Esophagus muscularis mucosa (tissue), 3 donors: ENCODE measurements around the gene CREB3L2.

Experiments
- CTCF ChIP-seq, 3 experiments: fragments of 200-600 bp in 2 of 3; fragments of 450-650 bp in 1 of 3; sonication (generic) in 2 of 3; IDR thresholded peaks; one replicate each; pipeline ENCODE4 v1.5.1; 2017 to 2019; ENCODE audit warnings: antibody characterized with exemption in 3 of 3, mild to moderate bottlenecking in 2 of 3, moderate library complexity in 1 of 3
- POLR2A ChIP-seq: fragments of 450-650 bp; IDR thresholded peaks from one replicate; pipeline ENCODE4 v1.6.1; 2017; ENCODE audit warnings: antibody characterized with exemption, moderate library complexity, mild to moderate bottlenecking, low read depth

GRCh38 chr7:137875746-137876145 lies 126.1 kb downstream of the CREB3L2 start:
- TF ChIP-seq CTCF (IDR thresholded peaks at IDR 0.05) (no peak), POLR2A (no peak)
